ENCODE measurements around the gene RPS23. TPM values are rescaled to one million over a fixed set of nuclear protein-coding genes. Genes with fewer than 3 reads are reported as not detected.

Gene RPS23
- total RNA-seq, 1 experiment from 2014 or later: 1,953 TPM

GRCh38 chr5:82295959-82296531 lies 17.9 kb upstream of the RPS23 start:
- Histone ChIP-seq H3K4me1 (ENCODE audit: insufficient read depth, low read length, poor library complexity, severe bottlenecking) (peaks cover 4% of the 10 kb centered on the region), H3K36me3 (ENCODE audit: insufficient read depth, low read length, poor library complexity, severe bottlenecking) (no peaks in the 10 kb centered on the region), H3K27me3 (replicated peaks; ENCODE audit: insufficient read depth, low read depth, low read length, poor library complexity) (no peaks in the 10 kb centered on the region), H3K9me3 (ENCODE audit: low read depth, low read length, poor library complexity, severe bottlenecking) (no peaks in the 10 kb centered on the region), H3K4me3 (ENCODE audit: low read depth, low read length, poor library complexity, severe bottlenecking) (no peak overlapping the region), H3K27ac (ENCODE audit: low read depth, low read length, poor library complexity, severe bottlenecking) (no peak overlapping the region)
- no TSS peak for BruUV-seq (replicated peaks)
- ChIA-PET POLR2A (ENCODE audit: low non-redundant PET) (no interaction called here), CTCF (no interaction called here)
- intact Hi-C loops (cut with micrococcal nuclease; ENCODE audit: unreplicated experiment): no loop called here
- DNase-seq (ENCODE audit: low spot score): no peak
- no peak for TF ChIP-seq EZH2 (IDR thresholded peaks at IDR 0.05; ENCODE audit: borderline replicate concordance, low read depth, low read length, poor library complexity, severe bottlenecking)
- TF ChIP-seq CTCF (conservative IDR thresholded peaks at IDR 0.05; ENCODE audit: low read depth, low read length): no peak

DNA sequence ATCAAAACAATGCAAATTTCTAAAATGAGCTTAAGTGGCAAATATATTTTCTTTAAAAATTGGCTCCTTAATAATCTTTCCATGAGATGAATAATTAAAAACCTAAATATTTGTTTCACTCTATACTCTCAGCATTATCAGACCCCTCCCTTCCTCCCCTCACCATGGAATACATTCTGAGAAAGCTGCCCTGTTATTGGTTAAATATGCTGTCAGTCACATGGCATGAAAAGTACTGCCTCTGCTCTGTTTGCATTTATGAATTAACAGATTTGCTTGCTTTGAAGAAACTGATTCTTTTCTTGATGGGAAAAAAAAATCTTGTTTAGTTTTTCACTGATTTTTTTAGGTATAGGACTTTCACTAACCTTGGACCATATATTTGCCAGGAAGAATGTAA lies 17.0 kb upstream of the RPS23 start:
- Histone ChIP-seq H3K27ac (ENCODE audit: low read depth, low read length, poor library complexity, severe bottlenecking) (no peak overlapping the region), H3K4me1 (ENCODE audit: insufficient read depth, low read length, poor library complexity, severe bottlenecking) (peaks cover 4% of the 10 kb centered on the region), H3K9me3 (ENCODE audit: low read depth, low read length, poor library complexity, severe bottlenecking) (no peaks in the 10 kb centered on the region), H3K27me3 (replicated peaks; ENCODE audit: insufficient read depth, low read depth, low read length, poor library complexity) (no peaks in the 10 kb centered on the region), H3K4me3 (ENCODE audit: low read depth, low read length, poor library complexity, severe bottlenecking) (no peak overlapping the region), H3K36me3 (ENCODE audit: insufficient read depth, low read length, poor library complexity, severe bottlenecking) (no peaks in the 10 kb centered on the region)
- intact Hi-C loops (cut with micrococcal nuclease; ENCODE audit: unreplicated experiment): no loop called here
- TF ChIP-seq CTCF (conservative IDR thresholded peaks at IDR 0.05; ENCODE audit: low read depth, low read length) (no peak), EZH2 (IDR thresholded peaks at IDR 0.05; ENCODE audit: borderline replicate concordance, low read depth, low read length, poor library complexity, severe bottlenecking) (no peak)
- ChIA-PET POLR2A (ENCODE audit: low non-redundant PET) (no interaction called here), CTCF (no interaction called here)
- peak; percentile 33 for DNase-seq (ENCODE audit: low spot score)
- BruUV-seq (replicated peaks): no TSS peak

DNA sequence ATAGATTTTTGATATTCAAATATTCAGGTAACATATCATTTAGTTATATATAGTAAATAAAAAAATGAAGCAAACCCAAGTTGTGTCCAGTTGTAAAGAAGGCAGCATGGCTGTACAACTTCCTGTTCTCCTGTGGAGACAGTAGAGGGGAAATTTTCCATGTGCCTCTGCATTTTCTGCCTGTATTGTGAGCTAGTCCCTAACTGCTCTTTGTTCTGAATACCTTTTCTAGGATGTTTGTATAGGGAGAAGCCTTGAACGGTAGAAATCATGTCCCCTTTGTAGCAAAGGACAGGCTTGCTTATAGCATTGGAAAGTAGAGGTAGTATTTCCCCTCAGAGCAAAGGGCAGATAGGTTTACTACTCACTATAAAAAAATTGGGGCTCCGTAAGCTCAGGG lies 13.3 kb upstream of the RPS23 start:
- Histone ChIP-seq H3K36me3 (ENCODE audit: insufficient read depth, low read length, poor library complexity, severe bottlenecking) (no peaks in the 10 kb centered on the region), H3K9me3 (ENCODE audit: low read depth, low read length, poor library complexity, severe bottlenecking) (no peaks in the 10 kb centered on the region), H3K27me3 (replicated peaks; ENCODE audit: insufficient read depth, low read depth, low read length, poor library complexity) (no peaks in the 10 kb centered on the region), H3K27ac (ENCODE audit: low read depth, low read length, poor library complexity, severe bottlenecking) (no peak overlapping the region), H3K4me1 (ENCODE audit: insufficient read depth, low read length, poor library complexity, severe bottlenecking) (no peaks in the 10 kb centered on the region), H3K4me3 (ENCODE audit: low read depth, low read length, poor library complexity, severe bottlenecking) (no peak overlapping the region)
- no peak for TF ChIP-seq CTCF (conservative IDR thresholded peaks at IDR 0.05; ENCODE audit: low read depth, low read length)
- no peak for TF ChIP-seq EZH2 (IDR thresholded peaks at IDR 0.05; ENCODE audit: borderline replicate concordance, low read depth, low read length, poor library complexity, severe bottlenecking)
- POLR2A ChIA-PET (ENCODE audit: low non-redundant PET): no interaction called here
- no peak for DNase-seq (ENCODE audit: low spot score)
- CTCF ChIA-PET: no interaction called here
- intact Hi-C loops (cut with micrococcal nuclease; ENCODE audit: unreplicated experiment): no loop called here
- no TSS peak for BruUV-seq (replicated peaks)

Measured in A673 (cell line).